ENCODE measurements around the gene CCN6.
"Not testable (repeated sequence)": the region's sequence is repeated elsewhere in the genome, so short reads cannot be mapped to it uniquely, and the experiment has no call there.

Gene CCN6

DNA sequence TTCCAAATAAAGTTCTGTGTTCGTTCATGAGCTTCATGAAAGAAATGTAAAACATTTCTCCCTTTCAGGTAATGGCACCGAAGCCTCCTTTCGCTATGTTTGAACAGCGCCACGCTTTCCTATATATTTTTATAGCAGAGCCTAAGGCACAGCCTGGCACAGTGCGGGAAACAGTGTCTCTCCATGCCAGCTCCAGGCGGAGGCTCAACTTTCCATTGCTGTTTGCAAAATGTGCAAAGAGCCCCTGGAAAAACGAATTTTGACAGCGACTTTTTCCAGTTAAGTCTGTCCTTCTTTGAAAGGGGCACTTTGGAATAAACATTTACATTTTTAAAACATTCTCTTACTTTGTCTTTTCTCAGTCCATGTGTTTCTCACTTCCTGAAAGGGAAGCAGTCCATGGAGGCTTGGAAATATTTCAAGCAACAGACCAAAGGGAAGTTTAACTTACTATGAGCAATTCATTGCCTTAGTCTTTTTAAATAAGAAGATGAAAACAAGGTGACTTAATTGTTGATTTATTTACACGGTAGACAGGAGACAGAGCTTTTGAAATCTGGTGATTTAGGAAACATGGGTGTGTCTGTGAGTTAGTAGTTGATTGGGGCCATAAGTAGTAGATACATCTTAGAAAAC lies 769 bp downstream of the CCN6 start:
- no peak for DNase-seq

DNA sequence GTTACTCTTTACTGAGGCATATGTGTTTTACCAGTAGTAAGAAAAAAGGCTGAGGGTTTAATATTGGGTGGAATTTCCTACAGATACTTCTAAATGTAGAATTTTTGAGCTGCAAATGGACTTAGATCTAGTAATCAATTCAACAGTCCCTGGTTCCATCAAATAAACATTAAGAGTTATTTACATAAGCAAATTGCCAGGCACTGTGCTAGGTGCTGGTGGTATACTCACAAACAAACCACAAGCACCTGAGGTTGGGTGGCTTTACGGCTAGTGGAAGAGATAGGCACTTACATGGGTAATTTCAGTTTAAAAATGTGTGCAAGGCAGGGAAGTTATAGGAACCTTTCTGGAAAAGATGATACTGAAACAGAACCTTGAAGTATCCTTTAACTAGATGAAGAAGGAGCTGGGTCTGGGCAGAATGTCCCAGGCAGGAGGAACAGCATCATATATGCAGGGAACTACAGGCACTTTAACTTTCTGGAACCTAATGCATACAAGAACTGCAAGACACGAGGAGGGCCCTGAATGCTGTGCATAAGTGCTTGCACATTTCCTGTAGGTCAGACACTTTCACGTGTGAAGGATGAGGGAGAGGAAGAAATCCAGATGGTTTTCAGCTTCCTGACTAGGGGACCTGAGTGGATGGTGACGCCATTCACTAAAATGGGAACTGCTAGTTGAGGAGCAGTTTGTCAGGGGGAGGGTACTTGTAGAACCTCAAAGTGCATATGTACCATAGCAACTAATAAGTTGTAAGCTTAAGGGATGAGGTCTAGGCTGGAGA lies 4.5 kb downstream of the CCN6 start:
- no peak for DNase-seq

DNA sequence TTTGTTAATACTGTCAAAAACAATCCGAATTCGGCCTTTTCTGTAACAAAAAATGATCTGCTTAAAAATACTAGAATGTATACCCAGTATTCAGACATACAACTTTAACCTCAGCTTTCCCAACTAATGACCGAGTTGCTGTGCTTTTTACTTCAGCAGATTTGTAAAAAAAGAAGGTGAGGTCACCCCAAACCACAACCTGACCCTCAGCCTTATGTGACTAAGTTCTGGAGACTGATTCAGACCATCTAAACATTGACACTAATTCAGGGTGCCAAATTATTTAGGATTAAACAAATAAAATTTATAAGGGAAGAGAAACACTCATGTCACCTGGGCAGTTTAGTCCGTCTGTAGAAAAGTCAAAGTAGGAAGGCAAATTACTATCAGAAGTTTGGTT lies 7.7 kb downstream of the CCN6 start:
- DNase-seq: no peak

DNA sequence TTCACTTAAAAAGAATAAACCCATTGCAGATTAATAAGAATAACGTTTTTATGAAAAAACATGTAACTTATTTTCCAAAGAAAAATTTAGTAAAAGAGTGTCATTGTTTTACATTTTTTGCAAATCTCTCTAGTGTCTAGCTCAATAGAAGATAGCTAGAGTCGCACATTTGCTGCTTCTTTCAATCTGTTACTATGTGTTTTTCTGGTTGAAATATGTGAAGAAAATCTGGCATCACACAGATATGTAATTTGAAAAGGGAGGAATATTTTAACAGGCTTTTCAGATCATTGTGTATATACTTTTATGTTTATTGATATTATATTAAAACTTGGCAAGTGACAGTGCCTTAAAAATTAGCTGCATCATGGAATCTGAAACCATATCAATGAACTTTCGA lies 9.1 kb downstream of the CCN6 start:
- no peak for DNase-seq

DNA sequence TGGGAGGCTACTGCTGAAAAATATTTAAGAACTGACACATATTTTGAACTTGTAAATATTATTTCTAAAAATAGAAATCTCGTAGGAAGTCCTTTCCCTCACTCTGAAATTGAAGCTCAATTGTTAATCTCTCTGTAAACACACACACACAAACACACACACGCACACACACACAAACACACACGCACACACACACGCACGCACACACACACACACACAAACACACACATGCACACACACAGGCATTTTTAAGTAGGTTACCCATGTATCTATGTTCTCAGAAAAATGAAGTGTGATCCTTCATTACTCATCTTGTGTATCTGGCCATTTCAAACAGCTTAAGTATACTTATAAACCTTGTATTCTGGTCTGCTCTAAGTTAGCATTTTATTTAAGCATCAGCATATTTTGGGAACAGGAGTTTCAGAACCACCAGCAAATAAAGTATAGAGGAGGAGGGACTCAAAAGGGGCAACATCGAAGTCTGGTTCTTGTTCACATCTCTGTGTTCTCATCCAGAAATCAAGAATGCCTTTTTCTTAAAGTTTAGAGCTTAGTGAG lies 11.6 kb downstream of the CCN6 start:
- DNase-seq: no peak

DNA sequence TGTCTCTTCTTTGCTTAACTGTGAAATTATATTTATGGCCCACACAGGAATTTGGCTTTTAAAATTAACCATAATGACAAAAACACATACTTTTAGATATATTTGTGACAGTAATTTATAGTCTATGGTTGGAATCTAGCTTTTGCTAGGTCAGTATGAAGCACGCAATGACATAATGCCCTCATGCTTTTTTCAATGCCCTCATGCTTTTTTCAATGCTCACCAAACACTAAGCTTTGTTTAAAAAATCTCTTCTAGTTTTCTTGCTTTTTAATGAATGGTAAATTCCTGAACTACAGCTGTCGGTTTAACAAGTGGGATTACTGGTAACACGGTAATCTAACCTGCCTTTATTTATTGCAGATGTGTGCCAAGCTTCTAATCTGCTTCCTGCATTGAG lies 12.7 kb downstream of the CCN6 start:
- DNase-seq: no peak

DNA sequence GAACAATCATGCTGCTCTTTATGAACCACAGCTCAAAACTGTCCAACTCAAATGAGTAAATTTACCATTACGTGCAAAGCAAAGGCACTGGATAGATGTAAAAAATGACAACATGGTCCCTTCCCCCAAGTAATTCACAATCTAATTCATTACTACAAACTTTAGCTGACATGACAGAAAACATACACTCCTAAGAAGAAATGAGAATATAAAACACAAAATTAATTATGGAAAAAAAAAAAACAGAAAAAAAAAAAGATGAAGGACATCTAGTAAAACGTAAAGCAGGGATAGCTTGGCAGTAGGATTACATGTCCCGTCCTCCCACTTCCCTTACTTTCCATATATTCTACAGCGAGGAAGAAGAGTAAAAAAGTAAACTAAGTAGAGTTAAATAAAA lies 27.7 kb downstream of the CCN6 start:
- no peak for DNase-seq

DNA sequence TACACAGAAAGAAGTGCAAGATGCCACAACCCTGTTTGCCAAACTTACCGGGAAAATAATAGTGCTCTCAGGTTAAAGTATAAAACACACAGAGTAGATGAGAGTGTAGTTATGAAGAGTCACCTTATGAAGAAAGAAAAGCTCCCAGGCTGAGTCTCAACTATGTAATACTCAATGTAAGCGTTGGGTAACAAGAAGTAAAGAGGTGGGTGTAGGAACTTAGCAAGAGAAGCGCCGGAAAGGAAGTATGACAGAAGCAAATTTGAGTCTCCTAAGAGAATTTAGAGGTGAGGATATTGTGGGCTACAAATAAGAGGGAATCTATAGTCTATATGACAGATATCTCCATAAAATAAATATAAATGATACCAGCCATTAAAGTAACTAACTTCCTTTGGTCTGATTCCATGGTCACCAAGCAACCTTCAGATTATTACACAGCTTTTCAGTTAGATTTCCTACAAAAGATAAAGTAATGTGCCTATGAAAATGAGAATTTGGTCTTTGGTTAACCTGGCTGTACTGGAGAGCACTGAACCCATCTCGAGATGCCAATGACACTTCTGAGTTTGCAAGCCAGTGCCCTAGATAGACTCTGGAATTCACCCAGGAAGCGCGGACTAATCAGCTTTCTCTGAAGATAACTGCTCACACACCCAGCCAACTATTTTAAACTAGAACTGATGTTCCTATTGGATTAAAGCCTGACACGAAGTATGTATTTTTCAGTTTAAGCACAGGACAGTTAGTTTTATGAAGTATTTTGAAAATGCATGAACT lies 31.6 kb downstream of the CCN6 start:
- no peak for DNase-seq

DNA sequence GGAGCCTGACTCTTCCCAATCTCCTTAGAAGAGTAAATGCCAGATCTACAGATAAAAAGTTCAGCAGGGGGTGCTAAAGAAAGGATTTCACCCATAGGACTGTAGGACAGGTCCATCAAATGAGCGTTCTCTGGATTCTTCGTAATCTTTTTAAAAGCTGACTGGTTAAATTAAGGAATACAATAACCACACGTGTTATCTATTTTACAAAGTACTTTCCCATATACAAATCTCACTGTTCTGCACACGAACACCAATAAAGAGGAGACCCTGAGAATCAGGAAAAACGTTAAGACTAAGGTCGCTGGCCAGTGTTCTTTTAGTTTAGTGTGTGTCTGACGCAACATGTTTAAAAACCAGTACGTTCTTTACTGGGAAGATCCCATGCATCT lies 32.8 kb downstream of the CCN6 start:
- no peak for DNase-seq

DNA sequence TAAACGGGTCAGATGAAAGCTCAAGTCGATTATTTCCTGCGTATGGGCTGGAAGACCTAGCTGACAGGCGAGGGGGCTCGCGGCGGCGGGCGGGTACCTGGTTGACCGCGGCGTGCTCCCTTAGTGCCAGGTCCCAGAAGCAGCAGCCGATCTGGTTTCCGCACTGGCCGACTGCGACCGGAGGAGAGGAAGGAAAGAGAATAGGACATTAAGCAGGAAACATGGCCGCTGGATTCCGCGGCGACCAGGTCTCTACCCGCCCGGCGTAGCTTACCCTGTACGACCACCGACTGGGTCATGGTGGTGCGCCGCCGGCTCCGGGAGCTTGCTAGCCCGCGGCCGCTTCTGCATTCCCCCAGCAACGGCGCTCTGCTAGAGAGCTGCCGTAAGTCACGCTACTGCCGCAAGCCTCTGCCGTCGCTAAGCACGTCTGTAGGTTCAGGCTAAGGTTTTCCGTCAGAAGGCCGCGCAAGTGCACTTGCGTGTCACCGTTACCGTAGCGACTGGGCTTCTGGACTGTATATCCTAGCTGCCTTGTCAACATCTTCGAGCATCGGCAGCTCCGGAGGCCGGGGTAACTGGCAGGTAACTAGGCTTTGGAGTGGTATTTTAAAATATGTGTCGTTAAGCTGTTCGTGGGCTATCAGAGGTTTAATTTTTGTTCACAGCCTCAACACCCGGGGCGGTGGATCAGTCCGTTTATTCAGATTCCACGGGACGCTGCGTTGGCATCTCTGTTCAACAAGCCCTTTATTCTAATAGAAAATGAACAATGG lies 33.4 kb downstream of the CCN6 start, which contains the start of the genes FAM229B and TUBE1:
Gene FAM229B, plus strand, starts transcription at position 456 of the 776 bp plus-strand sequence. CDS start 11,693 bp downstream, outside the sequence.
Gene TUBE1, minus strand, starts transcription at position 347 of the 776 bp plus-strand sequence. Its CDS starts 48 bp downstream, at position 299.
- DNase-seq: peak; percentile 86

DNA sequence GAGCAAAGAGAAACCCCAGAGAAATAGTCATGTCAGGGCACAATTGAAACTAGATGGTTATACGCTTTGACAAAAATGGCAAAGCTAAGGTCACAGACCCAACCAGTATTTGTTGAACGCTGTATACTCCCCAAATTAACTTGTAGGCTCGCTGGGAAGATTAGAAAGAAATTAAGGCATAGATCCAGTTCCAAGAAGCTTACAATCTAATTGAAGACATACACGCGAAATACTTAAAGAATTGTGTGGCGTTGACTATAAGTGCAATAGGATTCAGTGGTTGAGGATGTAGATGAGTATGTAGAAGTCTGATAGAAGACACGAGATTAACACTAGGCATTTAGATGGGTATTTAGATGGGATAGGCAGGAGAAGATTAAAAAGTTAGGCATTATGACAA lies 34.0 kb downstream of the CCN6 start:
- DNase-seq: no peak

DNA sequence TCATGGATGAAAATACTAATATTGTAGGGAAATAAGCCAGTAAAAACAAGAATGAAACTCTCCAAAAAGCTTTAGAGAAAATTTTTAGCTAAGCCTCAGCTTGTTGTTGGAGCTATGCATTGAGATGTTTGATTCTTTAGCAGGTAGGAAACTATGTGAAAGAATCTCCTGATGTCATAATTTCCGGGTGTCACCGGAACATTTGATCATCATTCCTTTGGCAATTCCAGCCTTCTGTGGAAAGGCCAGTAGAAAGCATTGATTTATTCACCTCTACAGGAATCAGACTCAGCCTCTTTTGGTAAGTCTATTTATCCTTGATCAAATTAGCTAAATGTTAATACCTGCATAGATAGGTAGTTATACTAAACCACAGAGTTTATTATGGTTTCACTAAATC lies 43.0 kb downstream of the CCN6 start:
- no peak for DNase-seq

DNA sequence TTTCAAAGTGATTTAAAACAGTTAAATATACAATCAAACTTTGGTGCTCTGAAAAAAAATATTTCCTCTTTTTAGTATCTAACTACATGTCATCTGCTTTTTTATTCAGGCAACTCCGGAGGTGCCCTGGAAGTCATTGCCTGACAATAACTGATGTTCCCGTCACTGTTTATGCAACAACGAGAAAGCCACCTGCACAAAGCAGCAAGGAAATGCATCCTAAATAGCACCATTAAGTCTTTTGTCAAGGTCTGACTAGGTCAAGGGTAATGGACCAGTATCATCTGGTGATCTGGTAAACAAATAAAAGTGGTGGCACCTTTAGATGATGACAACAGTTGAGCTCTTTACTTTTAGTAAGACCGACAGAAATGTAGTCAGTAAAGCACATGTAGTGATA lies 46.7 kb downstream of the CCN6 start:
- no peak for DNase-seq

DNA sequence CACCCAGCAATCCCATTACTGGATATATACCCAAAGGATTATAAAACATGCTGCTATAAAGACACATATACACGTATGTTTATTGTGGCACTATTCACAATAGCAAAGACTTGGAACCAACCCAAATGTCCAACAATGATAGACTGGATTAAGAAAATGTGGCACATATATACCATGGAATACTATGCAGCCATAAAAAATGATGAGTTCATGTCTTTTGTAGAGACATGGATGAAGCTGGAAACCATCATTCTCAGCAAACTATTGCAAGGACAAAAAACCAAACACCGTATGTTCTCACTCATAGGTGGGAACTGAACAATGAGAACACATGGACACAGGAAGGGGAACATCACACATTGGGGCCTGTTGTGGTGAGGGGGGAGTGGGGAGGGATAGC lies 52.1 kb downstream of the CCN6 start:
- DNase-seq: not testable (repeated sequence)

DNA sequence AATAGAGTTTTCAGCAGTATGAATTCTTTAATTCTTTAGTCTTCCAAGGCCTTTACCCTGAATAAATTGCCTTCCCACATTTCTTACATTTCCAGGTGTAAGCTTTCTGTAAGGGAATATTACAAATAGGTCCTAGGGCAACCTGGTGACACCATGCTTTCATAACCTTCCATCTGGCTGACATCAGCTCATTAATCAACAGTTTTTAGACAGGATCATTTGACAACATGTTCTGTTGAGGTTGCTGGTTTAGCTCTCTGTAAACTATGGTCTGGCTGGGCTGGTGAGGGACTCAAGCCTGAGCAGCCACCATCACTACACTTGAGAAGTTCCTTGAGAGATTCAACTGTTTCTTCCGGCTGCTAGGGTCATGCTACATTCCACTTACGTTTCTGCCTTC lies 52.7 kb downstream of the CCN6 start:
- no peak for DNase-seq

DNA sequence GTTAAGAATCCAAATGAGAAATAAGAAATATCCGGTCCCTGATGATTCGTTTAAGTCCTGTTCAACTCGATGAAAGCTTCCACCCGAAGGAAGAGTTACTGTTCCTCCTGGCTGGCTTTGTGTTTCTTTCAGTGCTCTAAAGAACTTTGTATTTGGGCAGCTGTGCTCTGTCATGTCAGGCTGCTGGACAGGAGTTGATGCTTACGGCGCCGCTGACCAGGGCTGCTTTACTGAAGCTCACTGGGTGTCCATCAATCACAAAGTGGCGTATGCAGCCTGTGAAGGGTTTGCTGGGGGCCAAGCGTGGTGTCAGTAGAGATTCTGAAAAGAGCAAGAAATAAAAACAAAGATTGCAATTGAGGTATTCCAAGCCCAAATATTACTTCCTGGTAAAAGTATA lies 55.4 kb downstream of the CCN6 start:
- no peak for DNase-seq

DNA sequence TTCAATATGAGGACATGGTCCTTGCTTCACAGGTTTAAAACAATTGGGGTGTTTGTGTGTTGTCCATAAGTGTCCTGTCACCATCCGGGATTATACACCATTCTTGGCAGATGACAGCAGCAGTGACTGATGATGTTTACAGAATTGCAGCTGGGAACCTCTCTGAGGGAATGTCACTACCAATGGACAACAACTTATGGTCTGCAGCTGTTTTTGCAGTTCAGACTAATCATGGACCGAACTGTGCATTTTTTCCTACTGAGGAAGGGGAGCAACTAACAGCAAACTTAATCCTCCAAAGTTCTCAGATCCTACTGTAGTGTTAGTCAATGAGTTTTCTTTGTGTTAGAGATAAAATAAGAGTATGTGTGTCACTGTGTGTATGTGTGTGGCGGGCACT lies 59.5 kb downstream of the CCN6 start:
- no peak for DNase-seq

DNA sequence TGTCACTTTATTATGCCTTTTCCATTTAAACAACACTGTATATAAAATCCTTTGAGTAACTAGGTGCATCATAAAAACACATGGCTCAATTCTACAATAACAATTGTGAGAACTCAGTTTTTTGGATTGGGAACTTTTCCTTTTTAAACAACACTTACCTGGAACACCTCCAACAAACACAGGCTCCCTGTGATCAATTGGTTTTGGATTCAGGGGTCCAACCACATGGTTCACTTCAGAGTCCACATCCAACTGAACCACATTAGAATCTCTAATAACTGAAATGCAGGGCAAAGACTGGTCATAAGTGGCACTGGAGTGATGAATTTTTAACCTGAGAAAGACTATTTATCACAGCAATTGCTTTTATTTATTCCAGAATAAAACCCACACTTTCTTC lies 60.0 kb downstream of the CCN6 start:
- DNase-seq: no peak

DNA sequence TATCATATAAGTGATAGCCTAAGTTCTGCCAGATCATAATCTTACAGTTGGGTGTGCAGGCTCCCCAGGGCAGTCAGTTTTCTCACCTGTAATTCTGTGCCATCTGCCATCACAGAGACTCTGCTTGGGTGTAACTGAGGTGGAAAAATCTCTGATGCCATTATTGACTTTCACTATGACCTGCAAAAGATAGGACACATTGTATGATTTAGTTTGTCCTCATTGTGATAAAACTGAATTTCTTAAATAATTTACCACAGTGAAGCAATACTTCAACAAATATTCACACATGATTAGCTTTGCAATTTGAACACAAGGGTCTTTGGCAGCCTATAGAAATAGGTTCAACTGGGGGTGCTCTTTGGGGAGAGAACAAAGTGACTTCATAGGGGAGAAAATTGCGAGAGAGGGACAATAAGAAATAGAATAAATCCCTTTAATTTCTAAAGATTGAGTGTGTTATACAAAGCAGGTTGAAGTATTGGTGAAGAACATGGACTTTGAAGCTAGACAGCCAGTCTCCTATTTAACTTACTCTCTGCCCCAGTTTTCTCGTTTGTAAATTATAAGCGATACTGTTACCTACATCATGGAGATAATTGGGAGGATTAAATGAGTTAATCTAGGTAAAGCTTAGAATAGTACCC lies 60.8 kb downstream of the CCN6 start:
- DNase-seq: no peak

DNA sequence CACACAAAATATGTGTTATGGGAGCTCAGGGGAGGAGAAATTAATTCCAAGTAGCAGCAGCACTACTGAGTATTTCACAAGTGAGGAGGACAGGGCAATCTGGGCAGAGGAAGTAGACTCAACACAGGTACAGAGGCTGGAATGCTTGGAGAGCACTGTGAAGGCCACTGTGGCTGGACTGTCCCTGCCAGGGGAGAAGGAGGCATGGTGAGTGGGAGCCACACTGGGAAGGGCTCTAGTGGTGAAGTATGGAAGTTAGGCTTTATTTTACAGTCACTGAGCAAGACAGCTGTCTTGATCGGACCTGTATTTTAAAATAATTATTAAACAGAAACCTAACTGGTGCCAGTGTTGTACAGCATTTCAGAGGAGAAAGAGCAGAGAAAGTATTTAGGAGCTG lies 62.3 kb downstream of the CCN6 start:
- no peak for DNase-seq

DNA sequence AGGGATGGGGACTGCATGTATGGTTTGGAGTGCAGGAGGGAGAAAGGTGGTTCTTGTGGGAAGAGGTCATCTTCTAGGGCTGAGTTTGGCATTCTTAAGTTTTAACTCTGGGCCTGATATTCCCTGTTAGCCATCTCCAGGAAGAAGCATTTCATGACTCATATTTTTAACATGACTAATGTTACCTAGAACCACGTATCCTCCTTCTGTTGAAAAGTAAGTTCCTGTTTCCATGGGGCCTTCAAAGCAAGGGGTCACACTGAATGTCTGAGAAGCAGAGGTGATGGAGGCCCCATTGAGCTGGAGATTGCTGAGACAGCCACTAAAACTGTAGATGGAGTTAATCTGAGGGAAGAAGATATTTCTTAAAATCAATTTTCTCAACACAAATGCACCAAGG lies 63.6 kb downstream of the CCN6 start:
- no peak for DNase-seq

DNA sequence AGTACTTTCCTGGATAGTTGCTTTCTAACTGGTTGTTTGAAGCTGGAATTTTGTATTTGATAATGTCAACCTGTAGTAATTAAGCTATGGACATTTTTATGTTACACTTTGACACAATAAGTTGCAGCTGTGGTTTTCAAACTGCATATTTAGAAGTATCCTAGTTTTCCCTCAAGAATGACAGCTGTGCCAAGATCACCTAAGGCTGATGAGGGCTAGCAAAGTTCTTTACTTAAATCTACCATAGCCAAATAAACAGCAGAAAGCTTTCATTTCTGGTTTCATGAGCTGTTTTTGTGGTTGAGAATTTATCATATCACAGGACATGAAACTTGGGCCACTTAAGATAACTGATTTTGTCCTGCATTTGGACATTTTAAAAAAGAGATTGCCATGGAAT lies 64.1 kb downstream of the CCN6 start:
- no peak for DNase-seq
